Panc1 (cell line): ENCODE results near the gene ANK3.

Experiments used
- CTCF ChIP-seq: fragments of 450-650 bp; IDR thresholded peaks from 2 replicates; pipeline ENCODE4 v1.5.1; 2017; ENCODE audit warnings: mild to moderate bottlenecking
- POLR2AphosphoS5 ChIP-seq: IDR thresholded peaks from 2 replicates; pipeline ENCODE4 v1.6.1; 2012; ENCODE audit warnings: mild to moderate bottlenecking, low read depth, low read length, moderate library complexity
- REST ChIP-seq, 2 experiments: IDR thresholded peaks; 2 replicates each; pipeline ENCODE4 v1.6.1; 2011 to 2012; ENCODE audit warnings: low read depth in 2 of 2, control low read depth in 1 of 2, low read length in 1 of 2, mild to moderate bottlenecking in 1 of 2, moderate library complexity in 1 of 2; ENCODE audit not compliant: insufficient read depth in 1 of 2

- no peak for TF ChIP-seq CTCF
- no peak for TF ChIP-seq REST (IDR thresholded peaks at IDR 0.05; ENCODE audit: insufficient read depth in 1 of 2, low read depth in 2 of 2, low read length in 1 of 2)
- TF ChIP-seq POLR2AphosphoS5: no peak
Observed at GRCh38 chr10:60171436-60172013, 218.2 kb downstream of the ANK3 start.
